GM12878 (cell line): ENCODE measurements around the gene BRINP3. TPM values are rescaled to one million over a fixed set of nuclear protein-coding genes. Genes with fewer than 3 reads are reported as not detected.

ENCODE experiments used
- ATAC-seq: fragments of 200-7000 bp; cut with Tn5 transposase; 3 replicates; pipeline ENCODE4 v1.9.1; 2020; ENCODE audit warnings: mild to moderate bottlenecking, moderate library complexity
- BruUV-seq: library from RNA; stranded (reverse); fragments of 400-500 nt; replicated peaks from 2 replicates; lab custom pipeline; 2021; lab: Mats Ljungman, UMichigan
- CTCF ChIA-PET: fragments of 300-600 bp; sonication (Branson Sonifier 250); formaldehyde crosslinking; extraction: SDS; loops from one replicate; lab custom pipeline; 2021; ENCODE audit warnings: inconsistent platforms; lab: Yijun Ruan, JAX
- POLR2A ChIA-PET: fragments of 350-600 bp; formaldehyde crosslinking; extraction: SDS; loops from one replicate; lab custom pipeline; 2021; ENCODE audit warnings: inconsistent platforms; lab: Charles Lee
- RAD21 ChIA-PET: fragments of 300-600 bp; sonication (Branson Sonifier 250); formaldehyde crosslinking; loops from one replicate; lab custom pipeline; 2023; ENCODE audit warnings: antibody characterized with exemption; ENCODE audit not compliant: unreplicated experiment; lab: Charles Lee
- SMC1A ChIA-PET: fragments of 300-600 bp; sonication (Branson Sonifier 250); formaldehyde crosslinking; loops from one replicate; lab custom pipeline; 2023; ENCODE audit not compliant: unreplicated experiment, uncharacterized antibody; lab: Charles Lee
- DNase-seq: peaks from one replicate; pipeline ENCODE4 v3.0.0-alpha.2; 2011; ENCODE audit warnings: low read depth, low spot score
- FAIRE-seq: peaks from 3 replicates; lab custom pipeline; 2011; peaks lifted over from hg19 to GRCh38; lab: Jason Lieb, UNC
- H2AFZ ChIP-seq: 2 replicates; pipeline ENCODE4 v1.6.0; 2011; ENCODE audit warnings: low read depth, low read length, control low read depth; ENCODE audit not compliant: control insufficient read depth
- H3K27ac ChIP-seq: 2 replicates; pipeline ENCODE4 v1.5.1; 2011; ENCODE audit warnings: control low read depth; ENCODE audit not compliant: control insufficient read depth, insufficient read depth
- H3K27me3 ChIP-seq, 2 experiments: replicated peaks in 1 of 2; 2 replicates each; pipeline versions ENCODE4 v1.6.0 to v1.6.1; 2011; ENCODE audit warnings: low read length in 1 of 2; ENCODE audit not compliant: control insufficient read depth in 2 of 2, insufficient read depth in 2 of 2
- H3K36me3 ChIP-seq, 2 experiments: 2 replicates each; pipeline ENCODE4 v1.5.1; 2011; ENCODE audit warnings: low read length in 1 of 2; ENCODE audit not compliant: control insufficient read depth in 2 of 2, insufficient read depth in 2 of 2
- H3K4me1 ChIP-seq: 2 replicates; pipeline ENCODE4 v1.6.1; 2011; ENCODE audit warnings: mild to moderate bottlenecking, low read length, moderate library complexity, mixed read lengths; ENCODE audit not compliant: control insufficient read depth, insufficient read depth
- H3K4me2 ChIP-seq: 2 replicates; pipeline ENCODE4 v1.6.0; 2011; ENCODE audit warnings: control low read depth; ENCODE audit not compliant: control insufficient read depth, insufficient read depth
- H3K4me3 ChIP-seq: fragments of 200-600 bp; sonication (generic); 2 replicates; pipeline ENCODE4 v1.5.1; 2016
- H3K79me2 ChIP-seq: 2 replicates; pipeline ENCODE4 v1.6.0; 2011; ENCODE audit warnings: low read length; ENCODE audit not compliant: control insufficient read depth, insufficient read depth
- H3K9ac ChIP-seq: 2 replicates; pipeline ENCODE4 v1.8.0; 2011; ENCODE audit warnings: low read length, control low read depth, mixed read lengths; ENCODE audit not compliant: control insufficient read depth, insufficient read depth
- H3K9me3 ChIP-seq: replicated peaks from 3 replicates; pipeline ENCODE4 v1.5.1; 2011; ENCODE audit warnings: mild to moderate bottlenecking, low read length; ENCODE audit not compliant: control insufficient read depth, insufficient read depth
- H4K20me1 ChIP-seq: 2 replicates; pipeline ENCODE4 v1.6.0; 2011; ENCODE audit not compliant: control insufficient read depth, insufficient read depth
- BCL3 ChIP-seq: IDR thresholded peaks from 2 replicates; pipeline ENCODE4 v1.6.1; 2011; ENCODE audit warnings: borderline replicate concordance, low read depth, mild to moderate bottlenecking, moderate library complexity, low read length; ENCODE audit not compliant: insufficient read depth, poor library complexity, severe bottlenecking
- EP300 ChIP-seq, 2 experiments: fragments of 150-350 bp in 1 of 2; IDR thresholded peaks; 2 replicates each; pipeline ENCODE4 v1.6.1; 2011 to 2012; ENCODE audit warnings: low read depth in 2 of 2, low read length in 2 of 2, borderline replicate concordance in 1 of 2, improper control_type of control experiment in 1 of 2, inconsistent platforms in 1 of 2; ENCODE audit not compliant: control insufficient read depth in 1 of 2
- IRF4 ChIP-seq: IDR thresholded peaks from 2 replicates; pipeline ENCODE4 v1.6.1; 2011; ENCODE audit warnings: low read depth, low read length
- KDM1A ChIP-seq: fragments of 200-600 bp; sonication (generic); IDR thresholded peaks from 2 replicates; pipeline ENCODE4 v1.6.1; 2016; ENCODE audit warnings: borderline replicate concordance
- NFIC ChIP-seq: IDR thresholded peaks from 2 replicates; pipeline ENCODE4 v1.6.1; 2012; ENCODE audit warnings: low read depth, mild to moderate bottlenecking, inconsistent platforms, low read length, moderate library complexity
- POLR2A ChIP-seq: IDR thresholded peaks from 2 replicates; pipeline ENCODE4 v1.6.1; 2011; ENCODE audit warnings: low read depth, mild to moderate bottlenecking, low read length
- RBBP5 ChIP-seq: fragments of 200-600 bp; sonication (generic); conservative IDR thresholded peaks from 2 replicates; pipeline ENCODE4 v1.6.1; 2016
- TBL1XR1 ChIP-seq: IDR thresholded peaks from 2 replicates; pipeline ENCODE4 v1.6.1; 2012; ENCODE audit warnings: low read depth, low read length, improper control_type of control experiment
- TCF12 ChIP-seq: IDR thresholded peaks from 2 replicates; pipeline ENCODE4 v1.6.1; 2011; ENCODE audit warnings: low read depth, mild to moderate bottlenecking, low read length
- USF1 ChIP-seq: IDR thresholded peaks from 2 replicates; pipeline ENCODE4 v1.6.1; 2011; ENCODE audit warnings: borderline replicate concordance, low read depth, mild to moderate bottlenecking, moderate library complexity, mixed read lengths, low read length; ENCODE audit not compliant: insufficient read depth; ENCODE audit errors: extremely low read length
- WGBS: methylation state at CpG from one replicate; pipeline ENCODE4 v1.1.6; 2016; ENCODE audit warnings: low lambda C conversion rate; ENCODE audit not compliant: insufficient replicate concordance, insufficient coverage; ENCODE audit errors: missing lambda C conversion rate; 5-methylcytosine and 5-hydroxymethylcytosine counted together
- in situ Hi-C: fragments of 300-500 bp; cut with MboI; formaldehyde crosslinking; loops from 9 replicates; pipeline ENCODE4 v1.14.3; 2018; ENCODE audit warnings: mixed read lengths
- intact Hi-C: fragments of 100-400 bp; cut with micrococcal nuclease; formaldehyde crosslinking; loops from one replicate; pipeline ENCODE4 v1.14.2; 2022; ENCODE audit not compliant: unreplicated experiment
- polyA plus RNA-seq, 11 experiments: library from polyadenylated mRNA; depleted of rRNA in 4 of 11; unstranded in 6 of 11; stranded (reverse) in 5 of 11; fragments of >200 nt; fragmentation: Nextera tagmentation in 4 of 11; fragmentation: Illumina TruSeq in 1 of 11; extraction: Ambion mirVana in 4 of 11; extraction: Trizol in 1 of 11; gene quantifications; 1 replicate in 1 of 11; 2 replicates in 10 of 11; pipeline versions ENCODE4 v1.2.1 to v1.2.3, GENCODE V29; 2011 to 2016; ENCODE audit warnings: inconsistent platforms in 2 of 11, missing spikeins in 2 of 11, low read depth in 1 of 11
- total RNA-seq, 4 experiments: library from RNA; depleted of rRNA in 3 of 4; stranded (reverse); fragments of >200 nt in 3 of 4; fragmentation: Illumina TruSeq in 1 of 4; extraction: Trizol in 1 of 4; gene quantifications; 2 replicates each; pipeline versions ENCODE4 v1.2.1 to v1.2.3, GENCODE V29; 2013 to 2021

Gene BRINP3
- total and polyA plus RNA-seq, 10 of the 15 experiments (the other 5 are each of a cell fraction or from before 2014, with no cell fraction given), result under 0.01 TPM; not detected in 9

- TF ChIP-seq EP300 (IDR thresholded peaks at IDR 0.05; ENCODE audit: borderline replicate concordance in 1 of 2, control insufficient read depth in 1 of 2, low read depth in 2 of 2, low read length in 2 of 2), result no peak
- TF ChIP-seq IRF4, result no peak
- TF ChIP-seq BCL3, result no peak
- TF ChIP-seq KDM1A, result no peak
- no peak for TF ChIP-seq RBBP5
These were observed 187.8 kb downstream of the BRINP3 start (continued) for GRCh38 chr1:190289897-190290296.

GRCh38 chr1:190286111-190286510 is 191.6 kb downstream of the BRINP3 start:
- no peaks in the 10 kb centered on the region for H3K36me3 ChIP-seq
- WGBS, result 36% methylated on average over 1 of the region's 1 CpG
- intact Hi-C loops, result no loop called here

More at GRCh38 chr1:190286111-190286510, 191.6 kb downstream of the BRINP3 start:
- CTCF ChIA-PET, result no interaction called here
- Histone ChIP-seq H3K4me1 (no peaks in the 10 kb centered on the region), H3K9me3 (no peaks in the 10 kb centered on the region), H3K79me2 (no peaks in the 10 kb centered on the region), H4K20me1 (no peaks in the 10 kb centered on the region), H3K9ac (no peak overlapping the region), H3K4me2 (no peak overlapping the region), H3K27me3 (no peaks in the 10 kb centered on the region), H3K4me3 (no peak overlapping the region), H2AFZ (no peak overlapping the region), H3K27ac (no peak overlapping the region)
- no peak for FAIRE-seq
- SMC1A ChIA-PET, result no interaction called here
- BruUV-seq, result no TSS peak
- TF ChIP-seq NFIC (no peak), TBL1XR1 (no peak), POLR2A (no peak), USF1 (no peak), TCF12 (no peak)
- RAD21 ChIA-PET, result no interaction called here
- no peak for ATAC-seq
- DNase-seq, result no peak
- in situ Hi-C loops, result no loop called here
- POLR2A ChIA-PET, result no interaction called here
